HG02884 (cell line): ENCODE results near the gene RNLS.

Experiments
- ATAC-seq: cut with Tn5 transposase; IDR thresholded peaks from one replicate; pipeline ENCODE4 v1.9.1; 2021; ENCODE audit warnings: mild to moderate bottlenecking, moderate library complexity; ENCODE audit not compliant: unreplicated experiment

The RNLS gene

DNA sequence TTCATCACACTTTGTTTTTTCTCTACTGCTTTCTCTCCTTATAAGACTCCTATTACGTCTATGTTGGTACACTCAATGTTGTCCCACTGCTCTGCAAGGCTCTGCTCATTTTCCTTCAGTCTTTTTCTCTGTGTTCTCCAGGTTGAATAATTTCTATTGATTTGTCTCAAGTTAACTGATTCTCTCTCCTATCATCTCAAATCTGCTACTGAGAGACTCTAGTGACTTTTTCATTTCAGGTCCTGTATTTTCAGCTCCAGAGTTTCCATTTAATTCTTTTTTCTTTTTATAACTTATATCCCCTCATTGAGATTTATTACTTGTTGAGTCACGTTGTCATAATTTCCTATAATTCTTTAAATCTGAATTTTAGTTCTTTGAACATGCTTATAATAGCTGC, 100.9 kb downstream of the RNLS start:
- ATAC-seq: no peak

DNA sequence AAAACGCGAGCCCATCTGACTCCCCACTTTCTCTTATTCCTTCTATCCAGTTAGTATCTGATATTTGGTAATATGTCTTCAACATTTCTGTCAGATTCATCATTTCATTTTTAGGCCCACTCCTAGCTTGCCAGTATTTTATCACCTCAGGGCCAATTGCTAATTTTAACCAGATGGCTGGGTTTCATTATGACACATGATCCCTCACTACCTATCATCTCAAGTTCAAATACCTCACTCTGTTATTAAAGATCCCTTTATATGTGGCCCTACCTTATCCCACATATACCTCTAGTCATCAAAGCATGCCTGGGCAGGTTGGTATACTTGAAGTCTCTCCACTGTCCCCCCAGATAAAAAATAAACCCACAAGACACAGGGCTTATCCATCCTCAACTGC, 104.9 kb downstream of the RNLS start:
- ATAC-seq: no peak

DNA sequence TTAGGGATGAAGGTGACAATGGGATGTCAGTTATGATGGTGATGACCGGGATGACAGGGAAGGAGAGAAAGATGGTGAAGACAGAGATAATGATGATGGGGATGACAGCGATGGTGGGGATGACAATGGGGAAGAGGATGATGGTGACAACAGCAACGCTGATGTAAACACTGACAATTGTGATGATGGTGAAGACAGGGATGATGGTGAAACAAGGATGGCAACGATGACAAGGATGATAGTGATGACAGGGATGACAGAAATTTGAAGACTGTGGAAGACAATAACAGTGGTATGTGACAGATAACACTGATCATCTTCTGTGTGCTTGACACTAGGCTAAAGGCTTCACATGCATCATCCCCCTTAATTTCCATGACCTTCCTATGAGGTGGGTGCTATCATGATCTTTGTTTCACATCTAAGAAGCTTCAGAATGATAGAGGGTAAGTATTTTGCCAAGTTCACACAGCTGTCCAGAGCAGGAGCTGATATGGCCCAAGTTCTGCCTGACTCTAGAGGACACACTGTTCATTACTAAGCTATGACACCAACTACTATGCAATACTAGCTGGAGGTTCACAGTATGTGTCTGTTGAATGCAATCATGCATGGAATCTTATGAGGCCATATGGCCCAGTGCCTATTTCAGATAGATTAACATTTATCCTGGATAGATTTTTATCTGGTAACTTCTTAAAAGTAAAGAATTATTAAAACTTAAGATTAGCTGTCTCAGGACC, 105.6 kb downstream of the RNLS start:
- ATAC-seq: no peak

DNA sequence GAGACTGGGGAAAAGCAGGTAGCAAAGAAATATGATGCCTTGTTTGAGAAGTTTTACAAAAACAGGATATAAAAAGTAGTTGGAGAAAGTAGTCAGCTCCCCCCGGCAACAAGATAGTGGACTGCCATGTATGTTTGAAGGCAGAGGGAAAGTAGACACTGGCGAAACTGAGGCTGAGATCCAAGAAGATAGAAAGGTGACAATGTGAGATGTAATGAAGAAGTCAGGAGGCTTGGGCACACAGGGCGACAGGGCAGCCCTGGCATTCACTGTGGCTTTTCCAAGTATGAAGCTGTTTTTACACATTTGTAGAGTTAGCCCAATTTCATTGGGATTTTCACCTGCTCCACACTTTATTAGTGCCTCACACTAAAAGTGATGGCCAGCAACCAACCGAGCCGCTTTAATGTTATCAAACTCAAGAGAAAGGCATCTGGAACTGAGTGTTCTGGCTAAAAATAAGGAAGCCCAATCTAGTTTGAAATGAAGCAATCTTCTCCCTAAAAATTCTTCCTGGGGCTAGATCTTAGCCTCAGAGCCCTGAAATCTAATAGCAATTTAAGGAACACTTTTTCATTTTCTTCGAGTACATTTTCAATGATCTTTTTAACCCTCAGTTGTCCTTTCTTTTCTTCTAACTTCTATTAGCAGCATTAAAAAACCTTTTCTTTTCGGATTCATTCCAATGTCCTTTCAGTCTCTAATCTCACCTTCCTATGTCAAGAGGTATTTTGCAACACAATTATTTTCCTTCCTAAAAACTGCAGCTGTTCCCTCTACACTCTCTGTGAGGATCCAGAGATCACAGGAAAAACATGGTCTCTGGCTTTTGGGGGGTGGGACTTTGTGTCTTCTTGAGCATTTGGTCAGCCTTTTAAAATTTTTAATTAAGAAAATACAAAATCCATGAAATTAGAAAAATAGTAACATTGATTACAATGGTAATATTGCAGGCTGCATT, 108.0 kb downstream of the RNLS start:
- ATAC-seq: no peak

DNA sequence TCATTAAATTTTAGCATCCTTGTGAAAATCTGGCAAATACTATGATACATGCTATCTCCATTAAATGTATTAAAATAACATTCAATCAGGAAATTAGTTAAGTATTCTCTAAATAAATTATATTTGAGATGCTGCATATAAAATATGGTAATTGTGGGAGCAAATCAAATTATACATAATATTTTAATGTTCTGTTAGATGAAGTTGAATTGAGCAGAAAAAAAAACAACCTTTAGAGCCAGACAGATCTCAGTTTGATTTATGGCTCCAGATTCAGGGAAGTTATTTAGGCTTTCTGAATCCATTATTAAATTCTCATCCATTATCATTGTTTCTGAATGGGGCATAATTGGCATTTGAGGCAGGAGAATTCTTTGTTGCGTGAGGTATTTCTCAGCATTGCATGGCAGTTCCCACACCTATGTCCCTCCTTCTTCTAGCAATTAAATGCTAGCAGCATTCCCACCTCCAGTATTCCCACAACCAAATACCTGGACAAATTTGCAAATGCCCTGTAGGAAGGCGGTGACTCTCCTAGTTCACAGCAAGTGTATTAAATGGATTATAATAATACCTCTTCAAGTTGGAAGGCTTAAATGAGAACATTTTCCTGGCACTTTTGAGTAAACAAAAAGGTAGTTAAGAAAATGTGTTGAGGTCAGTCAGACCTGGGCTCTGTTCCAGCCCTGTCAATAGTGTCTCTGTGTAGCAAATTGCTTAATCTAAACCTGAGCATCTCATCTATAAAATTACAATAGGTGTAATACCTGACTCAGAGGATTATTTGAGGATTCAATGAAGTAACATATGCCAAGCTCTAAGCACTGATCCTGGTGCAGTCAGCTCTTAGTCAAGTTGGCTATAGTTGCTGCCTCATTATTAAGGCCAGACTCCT, 108.9 kb downstream of the RNLS start:
- ATAC-seq: no peak

DNA sequence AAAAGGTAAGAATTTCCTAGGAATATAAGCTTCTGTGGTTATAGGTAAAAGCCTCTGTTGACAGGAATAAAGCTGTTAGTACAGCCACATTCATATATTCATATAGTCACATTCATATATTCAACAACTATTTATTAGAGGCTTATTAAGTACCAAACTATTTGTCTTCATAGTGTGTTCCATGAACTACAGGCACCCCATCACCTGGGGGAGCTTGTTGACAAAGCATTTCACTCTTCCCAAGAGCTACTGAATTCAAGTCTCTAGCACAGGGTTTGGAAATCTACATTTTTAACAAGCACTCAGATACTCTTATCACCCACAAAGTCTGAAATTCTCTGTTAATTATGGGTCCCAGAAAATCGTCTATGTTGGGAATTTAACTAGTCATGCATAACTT, 110.6 kb downstream of the RNLS start:
- no peak for ATAC-seq

DNA sequence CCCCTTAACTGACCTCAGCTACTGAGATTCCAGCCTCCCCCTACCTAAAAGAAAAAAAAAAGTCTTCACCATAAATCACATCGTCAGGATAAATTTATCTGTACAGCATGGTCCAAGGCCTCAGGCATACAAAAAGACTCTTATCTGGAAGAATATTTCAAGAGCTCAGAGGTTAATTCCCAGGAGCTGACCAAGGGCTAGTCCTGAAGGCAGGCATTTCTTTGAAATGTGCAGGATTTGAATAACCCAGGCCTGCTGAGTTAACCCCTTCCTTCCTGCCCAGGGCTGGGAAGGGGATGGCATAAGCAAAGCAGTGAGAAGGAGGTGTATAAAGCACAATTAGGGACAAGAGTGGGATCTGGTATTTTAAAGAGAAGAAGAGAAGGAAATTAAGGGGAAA, 111.2 kb downstream of the RNLS start:
- no peak for ATAC-seq

DNA sequence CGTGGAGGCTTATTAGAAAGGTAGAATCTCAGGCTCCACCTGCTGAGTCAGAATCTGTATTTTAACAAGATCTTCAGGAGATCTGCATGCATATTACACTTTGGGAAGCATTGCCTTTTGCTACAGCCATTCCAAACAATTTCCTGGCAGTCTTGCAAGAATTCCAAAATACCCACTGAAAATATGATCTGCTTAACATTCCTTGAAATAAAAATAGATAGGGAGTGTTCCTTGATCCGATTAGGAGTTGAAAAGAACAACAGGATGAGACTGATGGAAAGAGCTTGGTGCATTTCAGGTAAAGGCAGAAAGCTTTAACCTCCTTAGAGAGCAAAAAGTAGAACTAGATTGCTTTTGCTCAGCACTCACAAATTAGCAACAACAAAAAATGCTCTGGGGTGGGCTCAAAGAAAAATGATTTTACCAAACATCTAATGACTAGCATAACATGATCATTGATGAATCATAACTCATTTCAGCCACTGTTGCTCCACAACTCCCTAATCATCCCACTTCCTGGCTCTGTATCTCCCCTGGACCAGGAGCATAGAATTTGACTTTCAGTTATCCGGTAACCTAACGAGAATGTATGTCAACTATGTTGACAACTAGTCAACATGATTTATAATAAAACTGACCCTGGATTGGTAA, 115.2 kb downstream of the RNLS start:
- ATAC-seq: no peak

DNA sequence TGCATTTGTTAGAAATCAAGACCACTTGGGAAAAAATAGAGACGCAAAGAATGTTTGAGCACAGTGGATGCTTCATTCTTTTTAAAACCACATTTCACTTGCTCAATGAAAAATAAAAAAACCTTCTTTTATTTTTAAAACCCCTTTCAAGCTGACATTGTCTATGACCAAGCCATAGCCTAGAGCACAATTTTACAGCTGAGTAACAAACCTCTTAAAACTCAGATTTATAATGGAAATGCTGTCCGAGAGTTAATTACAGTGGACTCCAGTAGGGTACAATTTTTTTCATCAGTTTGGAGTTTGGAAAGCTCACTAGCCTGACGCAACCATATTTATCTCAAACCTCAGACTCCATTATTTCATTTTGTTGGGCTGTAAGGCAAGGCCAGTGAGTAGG, 116.3 kb downstream of the RNLS start:
- ATAC-seq: no peak

DNA sequence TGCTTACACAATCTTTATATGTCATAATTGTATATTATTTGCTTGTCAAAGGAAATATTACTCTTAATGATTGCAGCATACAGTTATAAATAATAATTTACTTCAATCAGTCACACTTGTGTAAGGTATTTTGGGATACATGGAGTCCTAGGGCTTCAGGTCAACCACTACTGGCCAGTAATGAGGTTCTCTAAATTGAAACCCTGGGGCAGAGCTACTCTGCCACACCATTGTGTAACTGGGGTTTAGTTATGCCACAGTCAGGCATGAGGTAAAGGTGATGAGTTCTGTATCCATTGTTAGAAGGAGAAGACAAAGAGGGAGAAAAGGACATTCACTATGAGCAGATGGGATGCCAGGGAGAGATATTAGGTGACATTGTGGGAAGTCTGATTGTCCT, 117.4 kb downstream of the RNLS start:
- ATAC-seq: no peak

DNA sequence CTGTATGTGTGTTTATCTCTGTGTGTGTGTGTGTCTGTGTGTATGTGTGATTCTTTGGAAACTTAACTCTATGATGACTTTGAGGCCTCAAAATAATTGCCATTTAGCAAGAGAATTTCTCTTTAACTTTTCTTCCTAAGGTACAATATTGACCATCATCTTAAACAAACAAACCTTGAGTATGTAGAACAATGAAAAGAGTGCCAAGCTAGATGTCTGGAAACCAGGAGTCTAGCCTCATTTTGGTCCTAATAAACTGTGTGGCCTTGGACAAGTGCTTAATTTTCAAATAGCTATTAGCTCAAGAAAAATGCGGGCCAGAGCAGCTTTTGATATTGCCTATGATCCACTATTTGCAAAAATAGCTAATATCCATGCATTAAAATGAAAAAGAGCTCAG, 119.3 kb downstream of the RNLS start:
- no peak for ATAC-seq

DNA sequence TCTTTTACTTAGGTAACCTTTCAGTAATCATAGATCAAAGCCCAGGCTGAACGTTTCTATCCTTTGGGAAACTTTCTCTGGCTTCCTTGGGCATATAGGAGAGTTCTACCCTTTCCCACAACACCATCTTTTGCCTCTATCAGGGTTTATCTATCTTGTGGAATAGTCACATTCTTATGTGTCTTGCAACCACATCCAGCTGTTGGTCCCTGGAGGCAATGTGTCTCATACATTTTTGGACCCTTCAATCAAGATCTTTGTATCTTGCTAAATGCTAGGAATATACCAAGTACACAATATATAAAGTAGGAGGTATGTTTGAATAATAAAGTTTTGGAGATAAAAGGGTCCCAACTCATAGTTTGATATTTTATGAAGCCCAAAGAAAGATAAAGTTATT, 121.7 kb downstream of the RNLS start:
- ATAC-seq: no peak

DNA sequence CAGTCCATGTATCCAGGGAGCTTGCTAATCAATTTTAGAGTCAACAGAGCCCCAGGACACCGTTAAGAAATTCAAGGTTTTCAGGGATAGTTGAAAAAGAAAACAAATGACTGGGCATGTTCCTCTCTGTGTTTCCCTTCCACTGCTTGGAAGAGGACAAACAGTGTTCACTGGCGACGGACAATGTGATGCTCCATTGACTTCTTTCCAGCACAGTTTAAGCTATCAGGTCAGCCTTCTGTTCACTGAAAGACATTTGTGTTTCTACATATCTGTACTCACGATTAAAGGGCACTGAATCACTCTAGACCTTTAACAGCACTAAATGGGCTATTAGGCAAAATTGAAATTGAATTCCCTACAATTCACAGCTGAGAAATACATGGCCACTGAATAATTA, 123.6 kb downstream of the RNLS start:
- ATAC-seq: no peak

DNA sequence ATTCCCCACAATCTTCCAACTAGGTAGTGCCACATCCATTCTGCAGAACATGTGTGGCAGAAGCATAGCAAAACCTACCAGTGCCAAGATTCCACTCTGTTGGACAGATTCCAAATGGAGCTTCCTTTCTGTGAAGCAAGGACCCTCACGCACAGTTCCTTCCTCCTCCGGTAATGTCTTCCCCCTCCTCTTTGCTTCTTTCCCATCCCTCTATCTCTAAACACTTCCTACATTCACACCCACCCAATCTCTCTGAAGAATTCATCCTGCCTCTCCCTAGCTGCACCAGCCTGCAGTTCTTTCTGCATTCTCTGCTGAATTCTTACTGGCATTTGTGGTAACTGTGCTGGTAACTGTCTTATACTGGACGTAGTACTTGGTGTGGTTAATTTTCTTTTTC, 124.9 kb downstream of the RNLS start:
- no peak for ATAC-seq

DNA sequence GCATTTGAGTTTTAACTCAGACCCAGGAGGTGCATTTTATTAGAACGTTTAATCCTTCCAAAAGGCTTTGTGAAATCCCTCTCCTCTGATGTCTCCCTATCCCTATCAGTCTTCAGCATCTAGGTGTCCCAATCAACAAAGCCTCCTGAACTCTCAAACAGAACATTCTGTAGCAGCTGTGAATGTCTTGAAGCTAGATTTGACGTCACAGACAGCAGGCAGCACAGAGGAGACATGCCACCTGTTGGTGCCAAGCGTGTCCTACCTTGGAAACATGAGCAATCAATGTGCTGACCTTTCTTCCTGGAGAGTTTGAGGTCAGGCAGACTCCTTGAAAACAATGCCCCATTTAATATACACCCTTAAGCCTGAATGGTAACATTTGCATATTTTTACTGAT, 125.5 kb downstream of the RNLS start:
- no peak for ATAC-seq

DNA sequence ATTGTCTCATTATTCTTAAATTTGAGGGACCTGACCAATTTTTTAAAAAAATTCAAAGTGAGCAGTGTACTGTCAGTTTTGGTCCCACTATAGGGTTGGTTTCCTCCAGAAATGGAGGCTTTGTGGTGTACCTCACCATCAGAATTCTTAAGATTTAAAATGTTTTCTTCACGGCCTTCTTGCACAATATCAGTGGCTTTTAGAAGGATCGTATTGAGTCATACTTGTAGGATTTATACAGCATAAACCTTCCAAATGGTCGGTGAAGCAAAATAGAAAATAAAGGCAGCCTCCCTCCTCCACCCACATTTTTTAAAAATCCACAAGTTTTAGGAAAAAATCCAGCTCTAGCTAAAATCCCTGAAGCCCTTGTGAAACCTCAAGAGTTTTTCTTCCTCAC, 126.4 kb downstream of the RNLS start:
- ATAC-seq: no peak

DNA sequence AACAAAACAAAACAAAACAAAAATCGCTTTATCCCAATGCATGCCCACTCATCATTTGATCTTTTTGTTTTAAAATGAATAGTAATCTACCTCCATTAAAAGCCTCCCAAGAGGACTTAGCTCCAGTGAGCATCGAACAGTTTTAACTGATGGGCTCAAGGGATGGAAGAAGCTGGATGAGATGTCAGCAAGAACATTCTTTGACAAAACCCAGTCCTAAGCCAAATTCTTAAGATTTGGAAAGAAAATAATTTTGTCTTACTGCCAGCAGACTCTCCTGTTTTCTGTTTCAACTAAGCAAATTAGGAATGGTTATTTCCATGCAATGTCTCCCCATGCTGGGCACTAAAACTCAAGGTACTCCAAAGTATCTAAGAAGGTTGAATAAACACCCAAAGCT, 127.3 kb downstream of the RNLS start:
- no peak for ATAC-seq

DNA sequence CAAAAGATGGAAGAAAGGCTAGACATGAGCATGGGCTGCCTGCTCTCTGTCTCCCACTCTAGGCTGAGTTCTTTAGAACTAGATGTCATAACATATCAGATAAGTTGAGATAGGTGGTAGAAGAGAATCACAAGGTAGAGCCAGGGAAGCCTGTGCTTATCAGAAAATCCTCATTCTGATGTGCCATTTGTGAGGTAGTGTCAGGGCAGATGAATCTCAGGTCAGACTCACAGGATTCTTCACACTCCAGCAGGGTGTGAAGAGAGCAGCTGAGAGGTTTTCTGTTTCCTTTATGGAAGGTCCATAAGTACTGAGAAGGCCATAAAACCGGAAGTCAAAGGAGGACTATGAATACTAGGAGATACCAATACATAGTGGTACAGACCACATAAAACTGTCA, 132.9 kb downstream of the RNLS start:
- ATAC-seq: no peak

DNA sequence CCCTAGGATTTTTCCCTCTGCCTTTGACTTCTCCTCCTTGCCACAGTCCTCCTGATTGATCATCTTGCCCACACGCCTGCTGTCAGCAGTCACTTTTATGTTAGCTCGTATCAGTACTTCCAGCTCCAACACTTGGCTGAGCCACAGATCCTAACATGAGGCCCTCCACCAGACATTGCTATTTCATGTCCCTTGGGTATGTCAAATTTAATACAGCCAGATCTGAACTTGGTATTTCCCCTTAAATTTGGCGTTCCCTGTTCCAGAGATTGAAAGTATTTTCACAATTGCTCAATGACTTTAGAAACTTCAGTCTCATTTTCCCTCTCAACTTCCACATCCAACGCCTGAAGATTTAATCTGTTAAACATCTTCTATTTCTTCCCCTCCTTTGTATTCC, 140.4 kb downstream of the RNLS start:
- ATAC-seq: no peak

DNA sequence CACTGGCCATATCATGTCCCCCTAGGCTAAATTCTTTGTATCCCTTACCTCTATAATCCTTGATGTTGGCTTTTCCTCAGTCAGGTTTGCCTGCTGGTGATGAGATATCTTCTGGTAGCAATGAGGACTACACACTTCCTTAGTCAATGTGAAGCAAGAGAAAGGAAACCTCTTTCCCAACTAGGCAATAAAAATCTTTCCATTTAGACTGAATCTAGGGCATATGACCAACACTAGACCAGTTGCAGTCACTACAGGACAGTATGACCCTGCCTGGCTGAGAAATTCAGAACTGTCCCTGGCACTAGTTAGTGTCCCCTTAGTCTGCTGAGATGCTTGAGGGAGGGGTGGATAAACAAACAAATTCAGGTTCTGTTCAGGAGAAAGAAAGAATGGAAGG, 142.6 kb downstream of the RNLS start:
- ATAC-seq: no peak

DNA sequence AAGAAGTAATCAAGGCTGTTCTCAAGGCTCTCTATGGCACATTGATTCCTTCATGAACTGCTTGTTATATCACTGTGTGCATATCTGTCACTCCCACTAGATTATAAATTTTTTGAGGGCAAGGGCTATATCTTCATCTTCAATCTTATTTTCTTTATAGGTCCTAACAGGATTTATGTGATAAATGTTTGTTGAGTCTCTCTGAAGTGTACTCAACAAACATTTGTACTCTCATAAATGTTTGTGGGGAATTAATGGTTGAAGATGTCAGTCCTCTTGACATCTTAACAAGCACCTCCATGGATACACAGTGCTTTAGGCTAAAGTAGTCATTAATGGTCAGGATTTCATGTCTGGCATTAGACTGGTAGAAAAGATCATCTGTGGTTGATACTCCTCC, 143.2 kb downstream of the RNLS start:
- ATAC-seq: no peak
